Activated CD4-positive, alpha-beta memory T cell treated with anti-CD3 and anti-CD28 coated beads for 36 hours (primary cell): ENCODE measurements around the gene KLHL40. TPM values are rescaled to one million over a fixed set of nuclear protein-coding genes. Genes with fewer than 3 reads are reported as not detected.

Experiments
- CTCF ChIA-PET: fragments of 350-600 bp; sonication (Branson Sonifier 250); formaldehyde crosslinking; loops from one replicate; lab custom pipeline; 2021; ENCODE audit warnings: antibody characterized with exemption, inconsistent platforms; lab: Charles Lee
- POLR2A ChIA-PET: fragments of 350-600 bp; sonication (Branson Sonifier 250); formaldehyde crosslinking; loops from one replicate; lab custom pipeline; 2021; ENCODE audit warnings: antibody characterized with exemption; lab: Charles Lee
- DNase-seq: peaks from one replicate; pipeline ENCODE4 v3.0.0-alpha.2; 2020
- H3K27ac Mint-ChIP-seq: one replicate; pipeline ENCODE4 v1.8.0; 2021; ENCODE audit warnings: mixed read lengths
- H3K27me3 Mint-ChIP-seq: one replicate; pipeline ENCODE4 v1.8.0; 2021; ENCODE audit warnings: mixed read lengths
- H3K36me3 Mint-ChIP-seq: one replicate; pipeline ENCODE4 v1.8.0; 2021; ENCODE audit warnings: mixed read lengths
- H3K4me1 Mint-ChIP-seq: one replicate; pipeline ENCODE4 v1.8.0; 2021; ENCODE audit warnings: low read depth, mixed read lengths
- H3K4me3 Mint-ChIP-seq: one replicate; pipeline ENCODE4 v1.8.0; 2021; ENCODE audit warnings: mild to moderate bottlenecking, mixed read lengths
- H3K9me3 Mint-ChIP-seq: one replicate; pipeline ENCODE4 v1.8.0; 2021; ENCODE audit warnings: mixed read lengths
- intact Hi-C: fragments of 100-400 bp; cut with micrococcal nuclease; formaldehyde crosslinking; loops from one replicate; pipeline ENCODE4 v1.15.1; 2023
- total RNA-seq, 2 experiments: library from RNA; stranded (reverse); gene quantifications; one replicate each; pipeline ENCODE4 v1.2.3, GENCODE V29; 2021

The KLHL40 gene
- total RNA-seq, 2 experiments from 2014 or later: not detected

GRCh38 chr3:42678447-42678846, 6.9 kb upstream of the KLHL40 start:
- no peak overlapping the region for H3K4me3 Mint-ChIP-seq
- H3K27ac Mint-ChIP-seq: no peak overlapping the region
- ChIA-PET CTCF (no interaction called here), POLR2A (no interaction called here)
- H3K9me3 Mint-ChIP-seq: peaks cover 37% of the 10 kb centered on the region
- intact Hi-C loops: no loop called here
- peaks cover 6% of the 10 kb centered on the region for H3K27me3 Mint-ChIP-seq
- H3K36me3 Mint-ChIP-seq: peaks cover 4% of the 10 kb centered on the region
- DNase-seq: no peak
- H3K4me1 Mint-ChIP-seq: peaks cover 8% of the 10 kb centered on the region

- ChIA-PET POLR2A (no interaction called here), CTCF (no interaction called here)
- no peak overlapping the region for H3K27ac Mint-ChIP-seq
- peaks cover 4% of the 10 kb centered on the region for H3K36me3 Mint-ChIP-seq
- H3K4me3 Mint-ChIP-seq: no peak overlapping the region
- H3K27me3 Mint-ChIP-seq: peaks cover 7% of the 10 kb centered on the region
- intact Hi-C loops: no loop called here
- peaks cover 37% of the 10 kb centered on the region for H3K9me3 Mint-ChIP-seq
- DNase-seq: no peak
- peaks cover 10% of the 10 kb centered on the region for H3K4me1 Mint-ChIP-seq
These were observed 5.1 kb upstream of the KLHL40 start for GRCh38 chr3:42680271-42680670.

GRCh38 chr3:42680806-42681205, 4.5 kb upstream of the KLHL40 start:
- H3K4me1 Mint-ChIP-seq: peaks cover 12% of the 10 kb centered on the region
- peaks cover 35% of the 10 kb centered on the region for H3K9me3 Mint-ChIP-seq
- ChIA-PET CTCF (no interaction called here), POLR2A (no interaction called here)
- peaks cover 12% of the 10 kb centered on the region for H3K27me3 Mint-ChIP-seq
- no peak overlapping the region for H3K4me3 Mint-ChIP-seq
- intact Hi-C loops: no loop called here
- no peak overlapping the region for H3K27ac Mint-ChIP-seq
- peaks cover 4% of the 10 kb centered on the region for H3K36me3 Mint-ChIP-seq
- DNase-seq: no peak

- H3K4me1 Mint-ChIP-seq: peaks cover 14% of the 10 kb centered on the region
- POLR2A ChIA-PET: no interaction called here
- intact Hi-C loops: no loop called here
- peaks cover 3% of the 10 kb centered on the region for H3K36me3 Mint-ChIP-seq
- H3K27me3 Mint-ChIP-seq: peaks cover 19% of the 10 kb centered on the region
- CTCF ChIA-PET: interaction anchor here (0.6 kb wide), 1 partner anchor 40 kb away, joined by 3 read pairs; no protein-coding TSS in a partner anchor
- no peak overlapping the region for H3K27ac Mint-ChIP-seq
- no peak overlapping the region for H3K4me3 Mint-ChIP-seq
- DNase-seq: no peak
- H3K9me3 Mint-ChIP-seq: peaks cover 28% of the 10 kb centered on the region
These were observed 3.8 kb upstream of the KLHL40 start for GRCh38 chr3:42681361-42682038.

DNA sequence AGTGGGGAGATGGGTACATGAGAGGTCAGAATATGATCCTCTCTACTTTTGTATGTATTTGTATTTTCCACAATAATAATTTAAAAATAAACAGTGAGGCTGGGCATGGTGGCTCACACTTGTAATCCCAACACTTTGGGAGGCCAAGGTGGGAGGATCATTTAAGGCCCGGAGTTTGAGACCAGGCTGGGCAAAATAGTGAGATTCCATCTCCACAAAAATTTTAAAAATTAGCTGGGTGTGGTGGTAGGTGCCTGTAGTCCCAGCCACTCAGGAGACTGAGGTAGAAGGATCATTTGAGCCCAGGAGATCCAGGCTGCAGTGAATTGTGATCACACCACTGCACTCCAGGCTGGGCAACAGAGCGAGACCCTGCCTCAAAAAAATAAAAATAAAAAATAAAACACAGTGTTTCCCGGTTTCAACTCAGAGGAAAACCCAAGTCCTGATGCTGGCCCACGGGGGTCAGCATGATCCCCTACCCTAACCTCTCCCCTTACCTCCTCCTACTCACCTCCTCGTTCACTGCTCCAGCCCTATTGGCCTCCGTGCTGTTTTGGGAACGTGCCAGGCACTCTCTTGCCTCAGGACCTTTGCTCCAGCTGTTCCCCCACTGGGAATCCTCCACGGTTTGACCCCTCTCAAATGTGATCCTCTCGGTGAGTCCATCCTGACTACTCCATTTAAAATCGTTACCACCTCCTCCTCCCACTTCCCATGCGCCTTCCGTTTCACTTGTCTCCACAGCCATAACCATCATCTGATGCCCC, 2.9 kb upstream of the KLHL40 start:
- peaks cover 21% of the 10 kb centered on the region for H3K9me3 Mint-ChIP-seq
- peaks cover 14% of the 10 kb centered on the region for H3K4me1 Mint-ChIP-seq
- H3K36me3 Mint-ChIP-seq: peaks cover 3% of the 10 kb centered on the region
- no peak overlapping the region for H3K27ac Mint-ChIP-seq
- intact Hi-C loops: no loop called here
- no peak overlapping the region for H3K4me3 Mint-ChIP-seq
- ChIA-PET CTCF (no interaction called here), POLR2A (no interaction called here)
- no peak for DNase-seq
- H3K27me3 Mint-ChIP-seq: peaks cover 23% of the 10 kb centered on the region

DNA sequence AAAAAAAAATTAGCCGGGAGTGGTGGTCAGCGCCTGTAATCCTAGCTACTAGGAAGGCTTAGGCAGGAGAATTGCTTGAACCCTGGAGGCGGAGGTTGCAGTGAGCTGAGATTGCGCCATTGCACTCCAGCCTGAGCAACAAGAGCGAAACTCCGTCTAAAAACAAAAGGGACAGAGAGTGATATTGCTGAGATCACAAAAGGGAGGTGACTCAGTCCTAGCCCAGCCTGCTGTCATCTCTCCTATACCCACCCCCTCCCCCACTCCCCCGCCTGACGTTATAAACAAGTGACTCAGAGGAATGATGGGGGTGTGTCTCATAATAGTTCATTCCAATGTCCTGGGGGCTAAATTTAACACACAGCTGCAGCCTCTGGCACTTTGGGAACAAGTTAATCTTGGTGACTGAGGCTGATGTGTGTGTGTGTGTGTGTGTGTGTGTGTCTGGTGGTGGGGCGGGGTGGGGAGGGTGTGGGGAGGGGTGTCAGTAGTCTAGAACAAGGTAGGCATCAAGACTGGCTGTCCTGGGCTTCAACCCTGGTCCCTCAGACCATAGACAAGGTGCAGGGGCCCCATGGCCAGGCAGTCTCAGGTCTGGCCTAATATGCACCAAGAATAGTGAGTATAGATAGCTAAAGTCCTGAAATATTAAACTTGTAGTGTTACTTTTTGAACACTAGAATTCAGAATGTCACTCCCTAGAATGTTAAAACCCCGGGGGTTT, 1.3 kb upstream of the KLHL40 start:
- Mint-ChIP-seq H3K4me3 (no peak overlapping the region), H3K36me3 (no peaks in the 10 kb centered on the region), H3K9me3 (peaks cover 6% of the 10 kb centered on the region), H3K27ac (no peak overlapping the region), H3K4me1 (peaks cover 11% of the 10 kb centered on the region), H3K27me3 (peaks cover 25% of the 10 kb centered on the region)
- peak; percentile 87 for DNase-seq
- CTCF ChIA-PET: interaction anchor here (0.9 to 1.5 kb wide), 2 partner anchors 12 to 23 kb away, joined by 3 read pairs; no protein-coding TSS in a partner anchor
- POLR2A ChIA-PET: no interaction called here
- intact Hi-C loops: loop anchor here (1.0 kb wide), 1 partner anchor 46 kb away; no protein-coding TSS in a partner anchor

DNA sequence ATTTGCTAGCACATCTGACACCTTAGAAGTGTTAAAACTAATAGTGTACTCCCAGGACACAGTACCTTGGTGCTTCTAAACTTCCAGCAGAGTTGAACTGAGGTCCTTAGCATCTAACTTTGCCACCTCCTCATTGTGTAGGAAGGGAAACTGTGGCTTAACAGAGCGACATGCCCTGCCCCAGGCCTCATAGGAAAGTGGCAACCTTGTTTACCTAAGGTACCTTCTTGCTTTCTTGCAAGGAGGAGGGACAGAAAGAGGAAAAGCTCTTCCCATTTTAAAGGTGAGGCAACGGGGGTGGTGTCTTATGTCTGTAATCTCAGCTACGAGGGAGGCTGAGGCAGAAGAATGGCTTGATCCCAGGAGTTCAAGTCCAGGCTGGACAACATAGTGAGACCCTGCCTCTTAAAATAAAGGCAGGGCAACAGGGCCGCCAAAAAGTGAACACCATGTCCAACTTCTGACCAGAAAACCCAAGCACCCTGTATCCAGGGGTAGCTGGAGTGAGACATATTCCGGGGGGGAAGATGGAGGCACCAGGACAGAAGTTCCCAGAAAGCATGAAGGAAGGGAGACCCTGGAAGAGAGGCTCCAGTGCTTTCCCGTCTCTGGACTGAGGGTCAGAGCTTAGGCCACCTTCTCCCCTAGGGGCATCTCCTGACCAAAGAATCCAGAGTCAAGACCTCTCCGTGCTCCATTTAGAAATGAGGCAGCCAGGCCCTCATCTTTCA, 540 bp upstream of the KLHL40 start:
- H3K4me1 Mint-ChIP-seq: peaks cover 10% of the 10 kb centered on the region
- ChIA-PET CTCF (interaction anchor here (0.9 to 1.5 kb wide), 2 partner anchors 13 to 23 kb away, joined by 3 read pairs; no protein-coding TSS in a partner anchor), POLR2A (no interaction called here)
- H3K27me3 Mint-ChIP-seq: peaks cover 25% of the 10 kb centered on the region
- no peak overlapping the region for H3K4me3 Mint-ChIP-seq
- intact Hi-C loops: loop anchor here (1.0 kb wide), 1 partner anchor 46 kb away; no protein-coding TSS in a partner anchor
- DNase-seq: no peak
- no peaks in the 10 kb centered on the region for H3K9me3 Mint-ChIP-seq
- no peak overlapping the region for H3K27ac Mint-ChIP-seq
- H3K36me3 Mint-ChIP-seq: no peaks in the 10 kb centered on the region

GRCh38 chr3:42685891-42686820, 819 bp downstream of the KLHL40 start:
- peak overlapping the region; percentile 20 for H3K4me3 Mint-ChIP-seq
- peaks cover 25% of the 10 kb centered on the region for H3K27me3 Mint-ChIP-seq
- H3K27ac Mint-ChIP-seq: no peak overlapping the region
- peaks cover 6% of the 10 kb centered on the region for H3K4me1 Mint-ChIP-seq
- H3K9me3 Mint-ChIP-seq: no peaks in the 10 kb centered on the region
- H3K36me3 Mint-ChIP-seq: no peaks in the 10 kb centered on the region
- ChIA-PET CTCF (interaction anchor here (1.0 kb wide), 2 partner anchors 58 to 141 kb away, joined by 3 read pairs; no protein-coding TSS in a partner anchor), POLR2A (no interaction called here)
- no peak for DNase-seq
- intact Hi-C loops: no loop called here

GRCh38 chr3:42686832-42687650, 1.7 kb downstream of the KLHL40 start:
- Mint-ChIP-seq H3K4me1 (peaks cover 6% of the 10 kb centered on the region), H3K27me3 (peaks cover 25% of the 10 kb centered on the region), H3K27ac (no peak overlapping the region), H3K9me3 (no peaks in the 10 kb centered on the region), H3K36me3 (no peaks in the 10 kb centered on the region), H3K4me3 (no peak overlapping the region)
- ChIA-PET POLR2A (no interaction called here), CTCF (interaction anchor here (1.0 kb wide), 1 partner anchor 142 kb away, joined by 3 read pairs; no protein-coding TSS in a partner anchor)
- intact Hi-C loops: no loop called here
- DNase-seq: no peak

DNA sequence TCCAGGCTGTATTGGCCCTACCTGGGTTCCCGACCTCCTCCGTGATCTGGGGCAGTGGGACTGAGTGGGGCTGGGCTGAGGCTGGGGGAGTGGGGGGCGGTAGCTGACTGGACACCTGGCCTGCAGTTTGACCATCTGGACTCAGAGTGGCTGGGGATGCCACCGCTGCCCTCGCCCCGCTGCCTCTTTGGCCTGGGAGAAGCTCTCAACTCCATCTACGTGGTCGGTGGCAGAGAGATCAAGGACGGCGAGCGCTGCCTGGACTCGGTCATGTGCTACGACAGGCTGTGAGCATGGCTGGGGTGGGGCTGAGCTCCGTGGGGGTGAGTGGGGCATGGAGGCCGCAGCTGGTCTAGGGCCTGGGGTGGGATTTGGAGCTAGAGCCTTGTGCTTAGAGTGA, 2.7 kb downstream of the KLHL40 start:
- POLR2A ChIA-PET: no interaction called here
- H3K4me1 Mint-ChIP-seq: peaks cover 6% of the 10 kb centered on the region
- intact Hi-C loops: no loop called here

More for the DNA sequence above, 2.7 kb downstream of the KLHL40 start:
- CTCF ChIA-PET: no interaction called here
- DNase-seq: no peak
- Mint-ChIP-seq H3K27me3 (peaks cover 21% of the 10 kb centered on the region), H3K27ac (no peak overlapping the region), H3K36me3 (no peaks in the 10 kb centered on the region), H3K4me3 (no peak overlapping the region), H3K9me3 (no peaks in the 10 kb centered on the region)
